ENCODE results near the gene LRRTM2. TPM values are rescaled to one million over a fixed set of nuclear protein-coding genes. Genes with fewer than 3 reads are reported as not detected.

The LRRTM2 gene
- total RNA-seq, 1 donor from 2014 or later, result not detected

GRCh38 chr5:138905541-138905940 is 30.4 kb upstream of the LRRTM2 start:
- H3K9me3 ChIP-seq (replicated peaks), result no peaks in the 10 kb centered on the region
- no peak overlapping the region for H3K4me3 ChIP-seq
- no peak overlapping the region for H3K27ac ChIP-seq (replicated peaks)
- DNase-seq, result no peak
- peaks cover 67% of the 10 kb centered on the region for H3K36me3 ChIP-seq
- no peaks in the 10 kb centered on the region for H3K27me3 ChIP-seq (ENCODE audit: low read depth)
- H3K4me1 ChIP-seq, result peaks cover 45% of the 10 kb centered on the region
- TF ChIP-seq CTCF (IDR thresholded peaks at IDR 0.05; ENCODE audit: borderline replicate concordance), result no peak
- intact Hi-C loops (cut with micrococcal nuclease), result no loop called here

GRCh38 chr5:138903130-138903775 is 28.1 kb upstream of the LRRTM2 start:
- H3K27ac ChIP-seq (replicated peaks), result peak overlapping the region; percentile 58
- intact Hi-C loops (cut with micrococcal nuclease), result no loop called here

GRCh38 chr5:138901716-138902115 is 26.6 kb upstream of the LRRTM2 start:
- Histone ChIP-seq H3K4me1 (peaks cover 58% of the 10 kb centered on the region), H3K4me3 (no peak overlapping the region), H3K9me3 (replicated peaks) (no peaks in the 10 kb centered on the region), H3K36me3 (peaks cover 47% of the 10 kb centered on the region), H3K27ac (replicated peaks) (peak overlapping the region; percentile 52), H3K27me3 (ENCODE audit: low read depth) (no peaks in the 10 kb centered on the region)
- no peak for TF ChIP-seq CTCF (IDR thresholded peaks at IDR 0.05; ENCODE audit: borderline replicate concordance)
- no peak for DNase-seq
- intact Hi-C loops (cut with micrococcal nuclease), result no loop called here

More at GRCh38 chr5:138903130-138903775, 28.1 kb upstream of the LRRTM2 start:
- H3K36me3 ChIP-seq, result peaks cover 57% of the 10 kb centered on the region
- H3K27me3 ChIP-seq (ENCODE audit: low read depth), result no peaks in the 10 kb centered on the region
- no peaks in the 10 kb centered on the region for H3K9me3 ChIP-seq (replicated peaks)
- TF ChIP-seq CTCF (IDR thresholded peaks at IDR 0.05; ENCODE audit: borderline replicate concordance), result no peak
- DNase-seq, result no peak
- no peak overlapping the region for H3K4me3 ChIP-seq
- H3K4me1 ChIP-seq, result peaks cover 52% of the 10 kb centered on the region

- peak overlapping the region; percentile 52 for H3K27ac ChIP-seq (replicated peaks)
These were observed 25.3 kb upstream of the LRRTM2 start for GRCh38 chr5:138900281-138900965.

GRCh38 chr5:138898742-138899141 is 23.6 kb upstream of the LRRTM2 start:
- H3K27ac ChIP-seq (replicated peaks), result no peak overlapping the region

More at GRCh38 chr5:138900281-138900965, 25.3 kb upstream of the LRRTM2 start:
- peaks cover 58% of the 10 kb centered on the region for H3K4me1 ChIP-seq
- intact Hi-C loops (cut with micrococcal nuclease), result no loop called here
- no peak overlapping the region for H3K4me3 ChIP-seq
- TF ChIP-seq CTCF (IDR thresholded peaks at IDR 0.05; ENCODE audit: borderline replicate concordance), result no peak
- DNase-seq, result no peak
- no peaks in the 10 kb centered on the region for H3K27me3 ChIP-seq (ENCODE audit: low read depth)
- no peaks in the 10 kb centered on the region for H3K9me3 ChIP-seq (replicated peaks)
- peaks cover 34% of the 10 kb centered on the region for H3K36me3 ChIP-seq

More at GRCh38 chr5:138898742-138899141, 23.6 kb upstream of the LRRTM2 start:
- no peak for TF ChIP-seq CTCF (IDR thresholded peaks at IDR 0.05; ENCODE audit: borderline replicate concordance)
- DNase-seq, result no peak
- H3K27me3 ChIP-seq (ENCODE audit: low read depth), result no peaks in the 10 kb centered on the region
- peaks cover 18% of the 10 kb centered on the region for H3K36me3 ChIP-seq
- no peaks in the 10 kb centered on the region for H3K9me3 ChIP-seq (replicated peaks)
- intact Hi-C loops (cut with micrococcal nuclease), result no loop called here
- no peak overlapping the region for H3K4me3 ChIP-seq
- H3K4me1 ChIP-seq, result peaks cover 52% of the 10 kb centered on the region
